HL-60/S4 treated with phorbol 12-myristate 13-acetate at 8.2 ng/mL for 4 days and 3 days (cell line): ENCODE results near the gene GGA3.
"Not testable (repeated sequence)": the region's sequence is repeated elsewhere in the genome, so short reads cannot be mapped to it uniquely, and the experiment has no call there.

Experiments used
- in situ Hi-C: fragments of 300-500 bp; cut with MboI; formaldehyde crosslinking; loops from 2 replicates; pipeline ENCODE4 v1.15.0; 2022; ENCODE audit warnings: low sequenced_read_pairs

The GGA3 gene

DNA sequence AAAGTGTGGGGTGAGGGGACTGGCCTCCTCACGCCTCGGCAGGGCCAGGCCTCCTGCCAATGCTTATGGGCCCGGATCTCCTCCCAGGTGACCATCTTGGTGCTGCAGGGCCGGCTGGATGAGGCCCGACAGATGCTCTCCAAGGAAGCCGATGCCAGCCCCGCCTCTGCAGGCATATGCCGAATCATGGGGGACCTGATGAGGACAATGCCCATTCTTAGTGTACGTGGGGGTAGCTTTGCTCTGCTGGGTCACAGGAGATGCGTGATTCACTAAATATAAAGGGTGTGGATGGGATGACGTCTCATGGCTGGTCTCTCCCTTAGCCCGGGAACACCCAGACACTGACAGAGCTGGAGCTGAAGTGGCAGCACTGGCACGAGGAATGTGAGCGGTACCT lies 36.4 kb downstream of the GGA3 start:
- in situ Hi-C loops = no loop called here

DNA sequence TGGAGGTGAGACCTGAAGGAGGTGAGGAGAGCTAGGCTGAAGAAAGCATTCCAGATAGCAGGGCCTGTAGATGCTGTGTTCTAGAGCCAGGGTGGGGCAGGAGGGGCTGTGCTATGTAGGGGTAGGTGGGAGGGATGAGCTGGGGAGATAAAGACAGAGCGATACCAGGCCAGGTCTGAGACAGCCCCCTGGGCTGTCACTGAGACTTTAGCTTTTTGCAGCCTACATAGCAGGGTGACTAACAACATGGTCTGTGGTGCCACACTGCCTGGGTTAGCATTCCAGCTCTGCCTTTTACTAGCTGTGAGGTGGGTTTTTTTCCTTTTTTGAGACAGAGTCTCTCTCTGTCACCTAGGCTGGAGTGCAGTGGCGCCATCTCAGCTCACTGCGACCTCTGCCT lies 41.6 kb downstream of the GGA3 start:
- in situ Hi-C loops = no loop called here

DNA sequence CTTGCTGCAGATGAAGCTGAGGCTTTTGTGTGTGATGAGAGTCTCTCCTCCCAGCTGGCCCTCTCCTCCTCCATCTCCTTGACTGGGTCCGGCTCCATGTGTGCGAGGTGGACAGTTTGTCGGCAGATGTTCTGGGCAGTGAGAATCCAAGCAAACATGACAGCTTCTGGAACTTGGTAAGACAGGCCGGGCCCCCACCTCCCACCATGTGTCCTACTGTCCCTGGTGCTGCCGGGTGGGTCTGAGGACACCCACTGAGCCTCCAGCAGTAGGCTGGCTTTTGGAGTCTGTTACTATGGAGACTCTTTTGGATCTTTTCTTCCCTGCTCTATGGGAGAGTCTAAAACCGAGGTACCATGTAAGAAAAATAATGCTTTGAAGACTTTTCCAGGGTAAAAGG lies 43.3 kb downstream of the GGA3 start:
- in situ Hi-C loops = no loop called here

DNA sequence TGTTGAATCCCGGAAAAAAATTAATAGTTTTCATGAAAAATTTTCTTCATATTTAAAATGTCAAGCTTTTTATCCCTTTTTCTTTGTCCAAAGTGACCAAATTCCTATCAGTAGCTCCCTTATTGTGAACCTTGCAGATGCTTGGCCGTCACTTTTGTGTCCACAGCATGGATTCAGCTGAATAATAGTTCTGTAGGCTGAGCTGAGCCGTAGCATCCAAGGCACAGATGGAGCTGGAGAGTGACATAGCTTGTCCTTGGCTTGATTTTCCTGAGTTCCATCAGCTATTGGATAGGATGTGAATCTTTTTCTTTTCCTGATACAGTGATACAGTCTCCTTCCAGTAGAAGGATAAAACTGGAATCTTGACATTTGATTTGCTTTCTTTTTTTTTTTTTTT lies 52.3 kb downstream of the GGA3 start:
- in situ Hi-C loops = no loop called here

DNA sequence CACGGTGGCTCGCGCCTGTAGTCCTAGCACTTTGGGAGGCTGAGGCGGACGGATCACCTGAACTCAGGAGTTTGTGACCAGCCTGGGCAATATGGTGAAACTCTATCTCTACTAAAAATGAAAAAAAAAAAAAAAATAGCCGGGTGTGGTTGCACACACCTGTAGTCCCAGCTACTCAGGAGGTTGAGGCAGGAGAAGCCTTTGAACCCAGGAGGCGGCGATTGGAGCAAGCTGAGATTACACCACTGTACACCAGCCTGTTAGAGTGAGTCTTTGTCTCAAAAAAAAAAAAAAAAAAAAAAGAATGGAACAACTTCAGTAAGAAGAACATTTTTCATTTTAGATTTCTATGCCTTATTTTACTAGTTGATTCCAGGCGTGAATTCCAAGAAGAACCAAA lies 53.2 kb downstream of the GGA3 start:
- in situ Hi-C loops = no loop called here

DNA sequence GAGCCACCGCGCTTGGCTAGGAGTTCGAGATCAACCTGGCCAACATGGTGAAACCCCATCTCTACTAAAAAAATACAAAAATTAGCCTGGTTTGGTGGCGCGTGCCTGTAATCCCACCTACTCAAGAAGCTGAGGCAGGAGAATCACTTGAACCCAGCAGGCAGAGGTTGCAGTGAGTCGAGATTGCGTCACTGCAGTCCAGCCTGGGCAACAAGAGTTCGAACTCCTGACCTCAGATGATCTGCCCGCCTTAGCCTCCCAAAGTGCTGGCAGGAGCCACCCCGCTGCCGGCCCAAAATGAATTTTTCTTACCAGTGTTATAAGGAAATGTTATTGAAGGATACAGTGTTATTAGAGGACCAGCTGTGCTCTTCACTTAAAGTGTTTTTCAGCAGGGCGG lies 53.6 kb downstream of the GGA3 start:
- in situ Hi-C loops = no loop called here

DNA sequence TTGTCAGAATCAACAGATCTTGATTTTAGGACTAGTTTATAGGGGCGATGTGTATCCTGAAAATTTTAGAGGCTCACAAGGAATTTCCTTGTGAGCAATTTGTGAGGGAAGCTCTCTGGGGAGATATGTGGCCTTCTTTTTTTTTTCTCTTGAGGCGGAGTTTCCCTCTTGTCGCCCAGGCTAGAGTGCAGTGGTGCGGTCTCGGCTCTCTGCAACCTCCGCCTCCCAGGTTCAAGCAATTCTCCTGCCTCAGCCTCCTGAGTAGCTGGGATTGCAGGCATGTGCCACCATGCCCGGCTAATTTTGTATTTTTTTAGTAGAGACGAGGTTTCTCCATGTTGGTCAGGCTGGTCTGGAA lies 54.4 kb downstream of the GGA3 start:
- in situ Hi-C loops = not testable (repeated sequence)

DNA sequence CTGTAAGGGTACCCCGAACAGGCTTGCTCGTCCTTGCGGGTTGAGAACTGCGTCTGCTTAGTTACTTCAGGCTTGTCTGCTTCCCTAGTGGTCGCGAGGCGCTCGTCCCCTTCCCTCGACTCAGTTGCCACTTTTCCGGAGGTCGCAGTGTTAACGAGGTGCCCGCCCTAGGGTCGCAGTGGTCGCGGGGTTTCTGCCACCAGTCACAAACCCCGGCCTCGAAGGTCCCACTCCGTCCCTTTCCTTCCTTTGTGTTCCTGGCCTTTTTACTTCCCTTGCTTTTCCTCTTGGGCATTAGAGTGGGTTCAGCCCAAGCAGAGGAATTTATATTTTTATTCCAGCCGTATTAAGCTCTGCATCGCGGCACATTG lies 55.6 kb downstream of the GGA3 start:
- in situ Hi-C loops = no loop called here

DNA sequence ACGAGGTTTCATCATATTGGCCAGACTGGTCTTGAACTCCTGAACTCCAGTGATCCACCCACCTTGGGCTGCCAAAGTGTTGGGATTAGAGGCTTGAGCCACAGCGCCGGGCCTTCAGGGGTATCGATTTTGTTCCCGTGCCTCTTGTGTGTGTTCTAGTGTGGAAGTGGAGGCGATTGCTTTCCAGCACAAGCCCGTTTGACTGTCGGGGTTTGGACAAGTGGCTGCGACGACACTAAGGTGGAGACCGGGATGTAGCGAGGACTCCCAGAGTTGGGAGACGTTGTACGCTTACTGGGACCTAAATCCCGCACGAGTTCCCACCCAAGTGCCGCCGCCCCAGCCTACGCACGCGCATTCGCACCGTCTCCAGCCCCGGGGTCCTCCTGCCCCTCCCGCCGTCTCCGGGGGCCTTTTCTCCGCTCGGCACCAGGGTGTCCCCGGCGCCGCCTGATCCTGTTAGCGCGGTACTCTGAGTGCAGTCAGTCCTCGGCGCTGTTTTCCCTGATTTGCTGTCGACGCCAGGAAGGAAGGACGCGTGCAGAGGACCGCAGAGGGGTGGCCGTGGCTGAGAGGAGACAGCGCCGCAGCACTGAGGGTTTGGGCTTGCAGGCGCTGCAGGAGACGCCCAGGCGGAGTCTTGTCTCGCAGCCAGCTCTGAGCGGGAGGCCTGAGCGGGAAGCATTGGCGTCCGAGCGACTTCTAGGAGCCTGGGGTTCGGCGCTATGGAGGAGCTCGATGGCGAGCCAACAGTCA lies 56.2 kb downstream of the GGA3 start, which contains the start of gene NUP85:
Gene NUP85, plus strand, starts transcription at position 643 of the 756 bp plus-strand sequence. Its CDS starts 83 bp downstream, at position 726.
- in situ Hi-C loops = no loop called here

DNA sequence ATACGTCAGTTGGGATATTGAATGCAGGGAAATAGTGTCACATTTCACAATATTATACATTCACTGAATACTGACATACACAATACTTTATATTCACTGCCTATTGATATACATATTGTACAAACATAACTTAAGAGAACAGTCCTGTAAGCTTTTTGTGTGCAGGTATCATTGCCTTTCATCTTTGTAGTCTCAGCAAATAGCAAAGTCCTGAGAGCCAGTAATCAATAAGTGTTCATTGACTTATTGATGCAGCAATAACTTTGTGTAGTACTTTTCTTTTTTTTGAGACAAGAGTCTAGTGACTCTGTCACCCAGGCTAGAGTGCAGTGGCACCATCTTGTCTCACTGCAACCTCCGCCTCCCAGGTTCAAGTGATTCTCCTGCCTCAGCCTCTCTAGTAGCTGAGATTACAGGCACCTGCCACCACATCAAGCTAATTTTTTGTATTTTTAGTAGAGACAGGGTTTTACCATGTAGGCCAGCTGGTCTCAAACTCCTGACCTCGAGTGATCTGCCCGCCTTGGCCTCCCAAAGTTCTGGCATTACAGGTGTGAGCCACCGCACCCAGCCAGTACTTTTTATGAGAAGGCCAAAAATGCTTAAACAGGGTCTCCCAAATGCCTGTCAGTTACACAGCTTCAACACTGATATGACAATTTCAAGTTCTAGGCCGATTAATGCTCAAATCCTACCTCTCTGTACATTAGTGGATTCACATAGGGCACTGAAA lies 61.4 kb downstream of the GGA3 start:
- in situ Hi-C loops = no loop called here

DNA sequence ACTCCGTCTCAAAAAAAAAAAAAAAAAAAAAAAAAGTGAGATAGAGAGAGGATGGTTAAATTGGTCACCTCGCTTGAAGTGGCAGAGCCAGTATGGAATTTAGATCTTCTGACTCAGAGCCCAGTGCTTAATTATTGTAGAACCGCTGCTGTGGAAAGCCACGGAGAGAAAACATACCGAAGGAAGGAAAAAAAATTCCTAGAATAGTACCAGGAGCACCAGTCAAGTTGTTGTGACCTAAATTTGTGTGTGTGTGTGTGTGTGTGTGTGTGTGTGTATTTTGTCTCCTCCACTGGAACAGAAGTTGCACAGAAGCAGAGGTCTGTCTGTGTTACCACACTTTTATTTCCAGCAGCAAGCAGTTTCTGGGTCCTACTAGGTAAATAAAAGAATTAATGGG lies 66.5 kb downstream of the GGA3 start:
- in situ Hi-C loops = no loop called here

DNA sequence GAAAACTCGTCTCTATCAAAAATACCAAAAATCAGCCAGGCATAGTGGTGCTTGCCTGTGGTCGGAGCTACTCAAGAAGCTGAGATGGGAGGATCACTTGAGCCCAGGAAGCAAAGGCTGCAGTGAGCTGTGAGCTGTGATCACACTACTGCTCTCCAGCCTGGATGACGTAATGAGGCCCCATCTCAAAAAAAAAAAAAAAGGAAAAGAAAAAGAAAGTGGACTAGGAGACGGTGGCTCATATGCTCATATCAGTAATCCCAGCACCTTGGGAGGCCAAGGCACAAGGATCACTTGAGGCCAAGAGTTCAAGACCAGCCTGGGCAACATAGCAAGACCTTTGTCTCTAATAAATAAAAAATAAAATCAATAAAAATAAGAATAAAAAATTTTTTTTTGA lies 69.8 kb downstream of the GGA3 start:
- in situ Hi-C loops = no loop called here

DNA sequence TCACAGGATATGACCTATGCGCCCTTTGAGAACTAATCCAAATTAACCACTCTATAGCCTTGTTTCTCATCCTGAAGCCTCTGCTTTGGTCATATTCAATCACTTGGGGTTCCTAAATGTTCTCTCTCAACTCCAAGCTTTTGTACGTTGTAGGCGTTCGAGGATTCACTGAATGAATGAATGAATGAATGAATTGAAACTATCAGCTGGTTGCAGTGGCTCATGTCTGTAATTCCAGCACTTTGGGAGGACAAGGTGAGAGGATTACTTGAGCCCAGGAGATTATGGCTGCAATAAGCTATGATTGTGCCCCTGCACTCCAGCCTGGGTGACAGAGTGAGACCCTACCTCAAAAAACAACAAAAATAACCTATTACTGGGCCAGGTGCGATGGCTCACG lies 72.8 kb downstream of the GGA3 start:
- in situ Hi-C loops = no loop called here
